DMS53 treated with DMSO at 0.1 percent for 48 hours (cell line): ENCODE results near the gene DIAPH2.

Source experiments
- DNase-seq: peaks from one replicate; lab custom pipeline; 2025; ENCODE audit not compliant: unreplicated experiment; lab: John Stamatoyannopoulos, UW

The DIAPH2 gene

DNA sequence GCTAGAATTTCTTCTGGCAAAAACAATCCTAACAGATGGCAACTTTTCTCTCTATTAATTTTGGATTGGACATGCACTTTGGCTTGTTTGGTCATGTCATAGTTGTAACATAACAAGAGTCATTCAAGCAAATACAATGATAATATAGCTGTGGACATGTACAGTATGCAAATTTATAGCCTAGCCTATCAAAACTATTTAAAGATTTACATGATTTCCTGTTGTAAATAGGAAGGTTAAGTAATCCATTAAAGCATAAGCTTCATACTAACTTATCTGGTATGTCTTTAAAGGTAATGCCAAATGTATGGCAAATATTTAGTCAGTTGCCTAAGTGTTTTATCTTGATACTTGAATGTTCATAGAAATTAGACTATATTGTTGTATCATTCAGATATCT is 244.4 kb downstream of the DIAPH2 start:
- DNase-seq = no peak

GRCh38 chrX:96957718-96958117 is 273.1 kb downstream of the DIAPH2 start:
- no peak for DNase-seq

DNA sequence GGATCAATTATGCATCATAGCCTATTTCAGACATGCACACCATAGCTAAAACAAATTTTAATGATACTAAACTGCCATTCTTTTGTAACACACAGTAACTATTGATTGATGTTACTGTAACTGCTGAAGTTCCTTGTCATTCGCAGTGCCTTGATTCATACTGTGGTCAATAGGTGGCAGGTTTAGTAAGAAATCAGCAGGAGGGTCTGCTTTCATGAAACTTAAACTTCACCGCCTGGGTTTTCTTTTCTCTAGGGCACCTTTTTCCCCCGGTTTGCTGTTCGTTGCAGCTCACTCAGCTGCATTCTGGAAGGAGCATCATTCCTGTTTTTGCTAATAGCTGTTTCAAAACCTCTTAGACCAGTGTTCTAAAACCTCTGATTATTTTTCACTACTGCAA is 287.2 kb downstream of the DIAPH2 start:
- no peak for DNase-seq

DNA sequence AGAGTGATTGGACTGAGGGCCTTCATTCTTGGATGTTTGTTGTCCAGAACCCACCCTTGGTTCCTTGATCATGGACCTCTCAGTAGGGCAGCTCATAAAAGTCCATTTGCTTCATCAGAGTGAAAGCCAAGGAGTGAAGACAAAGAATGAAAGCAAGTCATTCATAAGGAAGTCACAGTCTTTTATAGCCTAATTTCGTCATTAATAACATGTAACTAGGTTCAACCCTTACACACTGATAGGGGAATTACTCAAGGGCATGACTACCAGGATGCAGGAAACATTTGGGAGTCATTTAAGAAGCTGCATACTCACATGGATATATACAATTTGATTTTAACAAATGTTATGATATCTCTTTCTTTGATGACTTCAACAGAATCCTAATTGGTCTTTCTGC is 294.3 kb downstream of the DIAPH2 start:
- DNase-seq = no peak

DNA sequence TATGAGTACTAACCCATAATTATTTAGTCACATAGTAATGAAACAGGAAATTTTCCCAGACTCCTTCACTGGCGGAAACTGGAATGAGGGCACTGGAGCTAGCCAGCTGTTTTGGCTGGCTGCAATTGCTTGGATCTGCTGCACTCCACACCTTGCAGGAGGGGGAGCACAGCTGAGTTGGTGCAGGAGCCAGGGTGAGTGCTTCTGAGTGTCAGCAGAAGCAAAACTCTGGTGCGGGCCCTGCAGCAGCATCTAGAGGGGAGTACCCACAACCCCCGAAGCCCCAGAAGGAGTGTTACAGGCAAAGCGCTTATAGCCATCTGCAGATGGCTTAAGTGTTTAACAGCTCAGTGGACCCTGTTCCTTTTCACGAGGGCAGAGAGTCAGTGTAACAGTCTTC is 295.1 kb downstream of the DIAPH2 start:
- no peak for DNase-seq

DNA sequence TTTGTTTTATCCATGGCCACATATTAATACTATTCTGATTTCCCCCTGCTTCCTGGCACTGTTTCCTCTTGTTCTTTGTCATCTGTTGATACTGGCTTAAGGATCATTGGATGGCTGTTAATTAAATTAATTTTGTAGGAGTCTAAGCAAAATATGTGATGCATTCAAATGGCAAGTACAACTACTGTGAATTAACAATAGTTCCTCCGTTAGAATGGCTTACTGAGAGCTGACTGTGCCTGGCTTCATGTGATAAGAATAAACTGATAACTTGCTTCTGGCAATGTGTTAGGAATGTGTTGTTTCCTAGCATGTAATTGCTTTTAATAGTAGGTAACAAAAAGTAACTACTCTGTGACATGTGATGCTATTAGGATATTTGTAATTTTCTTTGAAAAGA is 297.5 kb downstream of the DIAPH2 start:
- no peak for DNase-seq

- DNase-seq = no peak
Measured at GRCh38 chrX:96984538-96984937, 299.9 kb downstream of the DIAPH2 start.

DNA sequence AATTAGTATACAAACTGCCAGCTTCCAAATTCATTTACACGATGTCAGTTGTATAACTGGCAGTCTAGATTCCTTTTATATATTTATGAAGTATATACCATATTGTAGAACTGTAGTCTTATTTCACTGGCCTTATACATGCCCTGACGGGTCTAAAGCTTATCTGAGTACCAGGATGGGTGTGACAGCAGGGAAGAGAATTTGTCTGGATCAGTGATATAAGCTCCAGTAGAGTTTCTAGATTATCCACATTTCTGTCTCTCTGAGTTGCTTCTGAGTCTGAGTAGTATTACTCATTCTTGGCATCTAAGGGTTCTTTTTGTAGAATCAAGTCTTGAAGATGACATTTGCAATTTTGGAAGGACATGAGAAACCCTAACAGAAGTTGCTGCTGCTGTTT is 300.4 kb downstream of the DIAPH2 start:
- no peak for DNase-seq

- DNase-seq = no peak
Measured at GRCh38 chrX:96987228-96987627, 302.6 kb downstream of the DIAPH2 start.

DNA sequence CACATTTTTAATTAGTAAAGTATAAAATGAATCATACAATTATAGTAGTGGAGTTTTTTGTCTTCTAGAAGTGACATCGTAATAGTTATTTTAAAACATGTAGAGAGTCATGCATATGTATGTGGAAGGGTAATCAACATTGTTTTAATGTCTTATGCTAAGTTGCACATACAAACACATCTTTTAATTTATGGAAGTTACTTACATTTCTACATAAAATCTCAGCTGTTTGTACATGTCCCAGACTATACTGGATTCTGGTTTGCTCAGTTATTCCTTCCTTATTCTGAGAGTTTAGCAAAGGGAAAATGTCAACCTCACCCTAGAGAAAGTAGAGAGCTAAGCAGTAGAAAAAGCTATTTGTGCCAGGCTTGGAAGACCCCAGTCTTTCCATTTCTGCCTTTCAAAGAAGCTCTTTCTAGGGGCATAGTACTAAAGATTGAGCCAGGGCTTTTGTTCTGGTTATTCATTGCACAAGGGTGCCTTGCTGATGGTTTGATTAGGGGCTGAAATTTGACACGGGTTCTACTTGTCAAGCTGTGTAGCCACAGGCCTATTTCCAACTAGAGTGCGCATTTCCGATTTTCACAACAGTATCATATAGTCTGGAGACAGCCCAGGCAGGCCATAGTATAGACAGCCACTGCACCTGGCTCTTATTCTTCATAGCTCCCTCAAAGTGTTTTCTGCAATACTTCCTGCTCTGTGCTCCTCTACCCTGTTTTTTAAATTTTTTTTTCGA is 305.4 kb downstream of the DIAPH2 start:
- no peak for DNase-seq

DNA sequence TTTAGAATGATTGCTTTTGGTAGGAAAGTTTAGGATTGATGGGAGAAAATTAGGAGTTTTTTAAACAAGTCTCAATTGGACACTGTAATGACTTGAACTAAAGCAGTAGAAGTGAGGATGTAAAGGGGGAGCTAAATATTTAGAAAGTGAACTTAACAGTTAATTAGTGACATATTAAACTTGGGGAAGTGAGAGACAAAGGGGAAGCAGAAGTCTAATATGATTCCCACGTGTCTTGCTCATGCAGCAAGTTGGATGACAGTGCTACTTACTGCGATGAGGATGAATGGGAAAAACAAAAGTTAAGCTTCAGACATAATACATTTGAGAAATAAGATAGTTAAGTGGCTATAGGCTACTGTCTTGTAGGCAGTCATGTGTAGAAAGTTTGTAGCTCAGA is 309.5 kb downstream of the DIAPH2 start:
- DNase-seq = no peak

DNA sequence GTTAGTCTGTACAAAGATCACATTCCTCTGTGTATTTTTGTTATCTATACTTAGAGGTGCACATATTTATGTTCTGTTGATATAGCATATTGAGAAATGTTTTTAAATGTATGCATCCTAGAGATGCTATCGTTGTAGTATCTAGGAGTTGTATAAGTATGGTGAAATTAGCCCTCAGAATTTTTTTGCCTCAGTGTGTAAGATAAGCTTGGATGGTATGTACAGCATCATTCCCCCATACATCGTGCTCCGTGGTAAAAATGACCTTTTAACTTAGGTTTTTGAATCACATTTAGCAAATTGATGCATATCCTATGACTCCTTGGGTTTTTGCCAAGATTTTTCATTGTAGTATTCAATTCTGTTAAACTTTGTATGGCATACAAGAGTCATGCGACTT is 312.6 kb downstream of the DIAPH2 start:
- DNase-seq = no peak

GRCh38 chrX:97000682-97001368 is 316.2 kb downstream of the DIAPH2 start:
- DNase-seq = no peak

DNA sequence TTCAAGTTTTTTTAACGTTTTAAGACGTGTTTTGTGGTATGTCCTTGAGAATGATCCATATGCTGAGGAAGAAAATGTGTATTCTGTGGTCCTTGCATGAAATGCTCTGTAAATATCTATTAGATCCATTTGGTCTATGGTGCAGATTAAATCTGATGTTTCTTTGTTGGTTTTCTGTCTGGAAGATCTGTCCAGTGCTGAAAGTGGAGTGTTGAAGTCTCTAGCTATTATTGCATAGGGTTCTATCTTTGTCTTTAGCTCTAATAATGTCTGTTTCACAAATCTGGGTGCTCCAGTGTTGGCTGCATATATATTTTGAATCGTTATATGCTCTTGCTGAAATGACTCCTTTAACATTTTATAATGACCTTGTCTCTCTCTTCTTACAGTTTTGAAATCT is 321.5 kb downstream of the DIAPH2 start:
- DNase-seq = no peak

DNA sequence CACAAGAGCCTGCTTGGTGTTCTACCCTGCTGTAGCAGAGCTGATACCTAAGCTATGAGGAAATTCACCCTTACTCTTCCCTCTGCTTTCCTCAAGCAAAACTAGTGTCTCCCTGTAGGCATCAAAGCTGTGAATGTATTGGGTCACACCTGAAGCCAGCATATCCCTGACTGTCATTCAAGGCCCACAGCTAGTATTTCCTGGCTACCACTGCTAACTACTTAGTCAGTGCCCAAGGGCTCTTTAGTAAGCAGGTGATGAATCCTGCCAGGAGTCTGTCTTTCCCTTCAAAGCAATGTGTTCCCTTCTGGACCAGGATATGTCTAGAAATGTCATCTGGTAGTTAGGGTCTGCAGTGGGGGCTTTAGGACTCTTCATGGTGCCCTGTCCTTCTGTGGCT is 324.7 kb downstream of the DIAPH2 start:
- DNase-seq = no peak

DNA sequence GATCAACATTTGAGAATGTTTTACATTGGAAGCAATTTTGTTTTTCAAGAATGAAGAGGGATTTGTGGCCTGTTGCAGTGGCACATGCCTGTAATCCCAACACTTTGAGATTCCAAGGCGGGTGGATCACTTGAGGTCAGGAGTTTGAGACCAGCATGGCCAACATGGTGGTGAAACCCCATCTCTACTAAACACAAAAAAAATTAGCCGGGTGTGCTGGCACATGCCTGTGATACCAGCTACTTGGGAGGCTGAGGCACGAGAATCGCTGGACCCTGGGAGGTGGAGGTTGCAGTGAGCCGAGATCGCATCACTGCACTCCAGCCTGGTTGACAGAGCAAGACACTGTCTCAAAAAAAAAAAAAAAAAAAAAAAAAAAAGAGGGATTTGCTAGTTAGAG is 326.9 kb downstream of the DIAPH2 start:
- DNase-seq = no peak

DNA sequence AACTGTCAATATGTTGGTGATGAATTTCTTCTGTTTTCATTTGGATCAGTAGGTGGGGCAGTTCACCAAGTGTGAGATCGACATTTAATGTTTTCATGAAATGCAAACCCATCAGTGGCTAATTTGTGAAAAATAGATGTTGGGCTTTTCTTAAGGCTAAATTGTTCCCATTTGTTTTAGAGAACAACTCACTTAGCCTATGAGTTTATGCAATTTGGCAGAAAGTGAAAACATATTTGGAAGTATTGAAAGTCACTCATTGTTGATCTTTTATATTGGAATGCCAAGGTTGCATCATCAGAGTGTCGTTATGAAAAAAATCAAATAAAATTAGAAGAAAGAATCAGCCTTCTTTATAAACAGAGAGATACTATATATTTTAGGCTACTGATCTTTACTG is 331.5 kb downstream of the DIAPH2 start:
- DNase-seq = no peak

DNA sequence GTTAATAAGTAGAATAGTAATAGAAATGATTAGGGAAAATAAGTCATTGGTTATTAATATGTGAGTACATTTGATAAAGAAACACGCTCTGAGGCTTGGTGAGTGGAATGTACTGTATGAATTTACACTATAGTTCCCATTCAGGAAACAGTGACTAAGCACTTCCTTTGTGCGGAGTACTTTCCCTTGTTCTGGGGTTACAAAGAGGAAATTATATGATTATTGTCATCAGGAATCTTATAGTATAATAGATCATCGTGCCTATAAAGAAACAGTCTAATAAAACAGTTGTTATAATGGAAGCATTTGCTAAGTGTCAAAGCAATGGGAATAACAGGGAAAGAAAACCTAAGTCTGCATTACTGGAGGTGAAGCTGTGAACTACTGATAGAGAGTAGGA is 337.0 kb downstream of the DIAPH2 start:
- DNase-seq = no peak

- DNase-seq = peak; percentile 65
Measured at GRCh38 chrX:97026406-97026805, 341.8 kb downstream of the DIAPH2 start.

- peak; percentile 57 for DNase-seq
Measured at GRCh38 chrX:97027384-97027922, 342.8 kb downstream of the DIAPH2 start.

DNA sequence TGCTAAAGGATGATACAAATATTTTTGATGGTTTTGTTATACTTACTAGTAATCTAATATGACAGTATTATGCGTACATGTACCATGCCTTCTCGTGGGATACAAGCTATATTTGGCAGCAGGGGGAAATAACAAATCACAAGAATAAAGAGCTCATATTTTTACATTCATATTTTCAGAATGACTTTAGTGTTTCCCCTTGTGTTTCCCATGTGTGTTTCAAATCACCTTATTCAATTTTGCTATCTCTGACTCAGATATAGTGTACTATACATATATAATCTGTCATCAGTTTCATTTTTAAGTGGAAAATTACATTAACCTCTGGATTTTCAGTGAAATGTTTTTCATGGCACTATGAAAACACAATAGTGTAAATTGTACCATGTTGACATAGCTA is 345.8 kb downstream of the DIAPH2 start:
- no peak for DNase-seq

DNA sequence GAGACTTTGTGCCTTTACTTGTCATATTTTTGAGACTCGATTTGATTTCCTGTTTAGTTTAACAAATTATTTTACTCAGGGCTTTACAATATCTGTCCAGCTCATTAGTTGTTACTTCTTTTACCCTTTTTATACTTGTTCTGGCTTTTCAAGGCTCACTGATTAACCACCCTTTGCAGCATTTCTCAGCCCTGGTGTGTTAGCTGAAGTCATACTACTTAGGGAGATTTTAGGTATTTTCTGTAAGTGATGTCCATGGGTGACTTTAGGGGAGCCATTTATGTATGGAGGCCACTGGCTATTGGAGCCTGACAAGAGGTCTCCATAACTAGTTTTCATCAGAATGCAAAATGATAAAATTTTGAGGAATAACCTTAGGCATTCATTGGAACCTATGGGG is 346.3 kb downstream of the DIAPH2 start:
- no peak for DNase-seq
